ENCODE data around the gene OSBPL3. TPM values are rescaled to one million over a fixed set of nuclear protein-coding genes. Genes with fewer than 3 reads are reported as not detected.

The OSBPL3 gene
- total RNA-seq, 2 donors from 2014 or later = 5.0 to 9.1 TPM

- intact Hi-C loops (cut with DNase I) = no loop called here
- no peak for DNase-seq (ENCODE audit: low spot score)
Measured at GRCh38 chr7:24930856-24931255, 49.1 kb downstream of the OSBPL3 start.

GRCh38 chr7:24926623-24927524, 53.1 kb downstream of the OSBPL3 start:
- no peak for DNase-seq (ENCODE audit: low spot score)
- intact Hi-C loops (cut with DNase I) = no loop called here

- no peak for DNase-seq (ENCODE audit: low spot score)
- intact Hi-C loops (cut with DNase I) = loop anchor here in 1 of 2 donors (5.0 kb wide), 1 partner anchor 1487 kb away; no protein-coding TSS in a partner anchor
Measured at GRCh38 chr7:24924375-24924774, 55.6 kb downstream of the OSBPL3 start.

- intact Hi-C loops (cut with DNase I) = loop anchor here in 1 of 2 donors (5.0 kb wide), 1 partner anchor 1486 kb away; no protein-coding TSS in a partner anchor
- DNase-seq (ENCODE audit: low spot score) = no peak
Measured at GRCh38 chr7:24923172-24923865, 56.7 kb downstream of the OSBPL3 start.

GRCh38 chr7:24922099-24922773, 57.7 kb downstream of the OSBPL3 start:
- no peak for DNase-seq (ENCODE audit: low spot score)
- intact Hi-C loops (cut with DNase I) = loop anchor here in 1 of 2 donors (5.0 kb wide), 1 partner anchor 1485 kb away; no protein-coding TSS in a partner anchor

- DNase-seq (ENCODE audit: low spot score) = no peak
- intact Hi-C loops (cut with DNase I) = loop anchor here in 1 of 2 donors (5.0 kb wide), 1 partner anchor 1484 kb away; no protein-coding TSS in a partner anchor
Measured at GRCh38 chr7:24921362-24921679, 58.7 kb downstream of the OSBPL3 start.

- intact Hi-C loops (cut with DNase I) = loop anchor here in 1 of 2 donors (5.0 kb wide), 1 partner anchor 1483 kb away; no protein-coding TSS in a partner anchor
- DNase-seq (ENCODE audit: low spot score) = no peak
Measured at GRCh38 chr7:24920451-24921361, 59.3 kb downstream of the OSBPL3 start.

- intact Hi-C loops (cut with DNase I) = no loop called here
- DNase-seq (ENCODE audit: low spot score) = no peak
Measured at GRCh38 chr7:24917510-24918239, 62.3 kb downstream of the OSBPL3 start.

GRCh38 chr7:24916463-24917040, 63.4 kb downstream of the OSBPL3 start:
- DNase-seq (ENCODE audit: low spot score) = no peak
- intact Hi-C loops (cut with DNase I) = no loop called here

- intact Hi-C loops (cut with DNase I) = loop anchor here in 1 of 2 donors (1.0 kb wide), 1 partner anchor 36 kb away; no protein-coding TSS in a partner anchor
Measured at GRCh38 chr7:24914465-24914859, 65.5 kb downstream of the OSBPL3 start.

GRCh38 chr7:24913801-24914464, 66.0 kb downstream of the OSBPL3 start:
- intact Hi-C loops (cut with DNase I) = loop anchor here in 1 of 2 donors (1.0 kb wide), 1 partner anchor 36 kb away; no protein-coding TSS in a partner anchor

More at GRCh38 chr7:24914465-24914859, 65.5 kb downstream of the OSBPL3 start:
- DNase-seq (ENCODE audit: low spot score) = no peak

GRCh38 chr7:24912874-24913514, 67.0 kb downstream of the OSBPL3 start:
- intact Hi-C loops (cut with DNase I) = no loop called here

More at GRCh38 chr7:24913801-24914464, 66.0 kb downstream of the OSBPL3 start:
- DNase-seq (ENCODE audit: low spot score) = no peak

GRCh38 chr7:24912424-24912823, 67.6 kb downstream of the OSBPL3 start:
- intact Hi-C loops (cut with DNase I) = no loop called here
- DNase-seq (ENCODE audit: low spot score) = no peak

More at GRCh38 chr7:24912874-24913514, 67.0 kb downstream of the OSBPL3 start:
- no peak for DNase-seq (ENCODE audit: low spot score)

- intact Hi-C loops (cut with DNase I) = no loop called here
- DNase-seq (ENCODE audit: low spot score) = no peak
Measured at GRCh38 chr7:24911213-24911603, 68.8 kb downstream of the OSBPL3 start.

- intact Hi-C loops (cut with DNase I) = no loop called here
- no peak for DNase-seq (ENCODE audit: low spot score)
Measured at GRCh38 chr7:24910551-24911212, 69.3 kb downstream of the OSBPL3 start.

- no peak for DNase-seq (ENCODE audit: low spot score)
- intact Hi-C loops (cut with DNase I) = no loop called here
Measured at GRCh38 chr7:24908727-24909126, 71.3 kb downstream of the OSBPL3 start.
